ENCODE data around the gene COX15.

DNA sequence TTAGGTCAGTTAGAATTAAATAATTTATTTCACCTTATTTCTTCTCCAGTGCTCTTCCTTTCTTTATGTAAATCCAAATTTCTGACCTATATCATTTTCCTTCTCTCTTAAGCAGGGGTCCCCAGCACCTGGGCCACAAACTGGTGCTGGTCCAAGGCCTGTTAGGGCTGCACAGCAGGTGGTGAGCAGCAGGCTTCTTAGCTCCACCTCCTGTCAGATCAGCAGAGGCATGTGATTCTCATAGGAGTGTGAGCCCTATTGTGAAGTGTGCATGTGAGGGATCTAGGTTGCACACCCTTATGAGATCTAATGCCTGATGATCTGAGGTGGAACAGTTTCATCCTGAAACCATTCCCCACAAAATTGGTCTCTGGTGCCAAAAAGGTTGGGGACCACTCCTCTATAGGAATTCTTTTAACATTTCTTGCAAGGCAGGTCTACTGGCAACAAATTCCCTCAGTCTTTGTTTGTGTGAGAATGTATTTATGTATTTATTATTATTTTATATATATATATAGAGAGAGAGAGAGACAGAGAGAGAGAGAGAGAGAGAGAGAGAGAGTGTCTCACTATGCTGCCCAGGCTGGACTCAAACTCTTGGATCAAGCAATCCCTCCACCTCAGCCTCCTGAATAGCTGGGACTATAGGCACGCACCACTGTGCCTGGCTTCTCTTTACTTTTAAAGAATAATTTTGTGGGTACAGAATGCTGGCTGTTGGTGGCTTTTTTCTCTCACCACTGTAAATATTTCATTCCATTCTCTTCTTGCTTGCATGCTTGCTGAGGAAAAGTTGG lies 46.2 kb upstream of the COX15 start:
- TF ChIP-seq SIN3A (IDR thresholded peaks at IDR 0.05; ENCODE audit: borderline replicate concordance, insufficient read depth, low read length) (no peak), POLR2AphosphoS5 (IDR thresholded peaks at IDR 0.05; ENCODE audit: low read depth, low read length) (no peak), TAF1 (IDR thresholded peaks at IDR 0.05; ENCODE audit: borderline replicate concordance, insufficient read depth, low read length) (no peak)
- TF ChIP-seq, protein P1, sequence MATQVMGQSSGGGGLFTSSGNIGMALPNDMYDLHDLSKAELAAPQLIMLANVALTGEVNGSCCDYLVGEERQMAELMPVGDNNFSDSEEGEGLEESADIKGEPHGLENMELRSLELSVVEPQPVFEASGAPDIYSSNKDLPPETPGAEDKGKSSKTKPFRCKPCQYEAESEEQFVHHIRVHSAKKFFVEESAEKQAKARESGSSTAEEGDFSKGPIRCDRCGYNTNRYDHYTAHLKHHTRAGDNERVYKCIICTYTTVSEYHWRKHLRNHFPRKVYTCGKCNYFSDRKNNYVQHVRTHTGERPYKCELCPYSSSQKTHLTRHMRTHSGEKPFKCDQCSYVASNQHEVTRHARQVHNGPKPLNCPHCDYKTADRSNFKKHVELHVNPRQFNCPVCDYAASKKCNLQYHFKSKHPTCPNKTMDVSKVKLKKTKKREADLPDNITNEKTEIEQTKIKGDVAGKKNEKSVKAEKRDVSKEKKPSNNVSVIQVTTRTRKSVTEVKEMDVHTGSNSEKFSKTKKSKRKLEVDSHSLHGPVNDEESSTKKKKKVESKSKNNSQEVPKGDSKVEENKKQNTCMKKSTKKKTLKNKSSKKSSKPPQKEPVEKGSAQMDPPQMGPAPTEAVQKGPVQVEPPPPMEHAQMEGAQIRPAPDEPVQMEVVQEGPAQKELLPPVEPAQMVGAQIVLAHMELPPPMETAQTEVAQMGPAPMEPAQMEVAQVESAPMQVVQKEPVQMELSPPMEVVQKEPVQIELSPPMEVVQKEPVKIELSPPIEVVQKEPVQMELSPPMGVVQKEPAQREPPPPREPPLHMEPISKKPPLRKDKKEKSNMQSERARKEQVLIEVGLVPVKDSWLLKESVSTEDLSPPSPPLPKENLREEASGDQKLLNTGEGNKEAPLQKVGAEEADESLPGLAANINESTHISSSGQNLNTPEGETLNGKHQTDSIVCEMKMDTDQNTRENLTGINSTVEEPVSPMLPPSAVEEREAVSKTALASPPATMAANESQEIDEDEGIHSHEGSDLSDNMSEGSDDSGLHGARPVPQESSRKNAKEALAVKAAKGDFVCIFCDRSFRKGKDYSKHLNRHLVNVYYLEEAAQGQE (IDR thresholded peaks at IDR 0.05; ENCODE audit: insufficient read depth in 1 of 2, low read depth in 2 of 2, low read length in 2 of 2) = no peak

Measured in PFSK-1 (cell line).